OCI-LY3 (cell line): ENCODE data around the gene BAZ1B.

Experiments used
- CTCF ChIP-seq: fragments of 200-600, 300-600 bp; sonication (generic); IDR thresholded peaks from 2 replicates; pipeline ENCODE4 v1.5.1; 2014; ENCODE audit warnings: antibody characterized with exemption, low read length, low read depth
- EZH2phosphoT487 ChIP-seq: fragments of 200-600 bp; shearing (Covaris generic); IDR thresholded peaks from 2 replicates; pipeline ENCODE4 v1.6.1; 2018; ENCODE audit warnings: antibody characterized with exemption, mixed run types, low read depth

GRCh38 chr7:73517241-73517995 is 4.7 kb downstream of the BAZ1B start:
- TF ChIP-seq CTCF (no peak), EZH2phosphoT487 (no peak)
